HG02571 (cell line): ENCODE results near the gene CMSS1.
"Not testable (repeated sequence)": the region's sequence is repeated elsewhere in the genome, so short reads cannot be mapped to it uniquely, and the experiment has no call there.

Experiments used
- ATAC-seq: cut with Tn5 transposase; IDR thresholded peaks from one replicate; pipeline ENCODE4 v1.9.1; 2021; ENCODE audit warnings: mild to moderate bottlenecking, moderate library complexity; ENCODE audit not compliant: unreplicated experiment

The CMSS1 gene

GRCh38 chr3:100043271-100043670 lies 225.6 kb downstream of the CMSS1 start:
- no peak for ATAC-seq

GRCh38 chr3:100044369-100044768 lies 226.7 kb downstream of the CMSS1 start:
- ATAC-seq, result peak; percentile 66

GRCh38 chr3:100045696-100046095 lies 228.0 kb downstream of the CMSS1 start:
- no peak for ATAC-seq

- ATAC-seq, result no peak
Measured at GRCh38 chr3:100046986-100047385, 229.3 kb downstream of the CMSS1 start.

- peak; percentile 86 for ATAC-seq
Measured at GRCh38 chr3:100047455-100048141, 229.9 kb downstream of the CMSS1 start.

- no peak for ATAC-seq
Measured at GRCh38 chr3:100048248-100048647, 230.6 kb downstream of the CMSS1 start.

GRCh38 chr3:100051513-100051912 lies 233.9 kb downstream of the CMSS1 start:
- ATAC-seq, result not testable (repeated sequence)

- no peak for ATAC-seq
Measured at GRCh38 chr3:100053951-100054620, 236.4 kb downstream of the CMSS1 start.

- no peak for ATAC-seq
Measured at GRCh38 chr3:100057716-100058575, 240.3 kb downstream of the CMSS1 start.

GRCh38 chr3:100059472-100059871 lies 241.8 kb downstream of the CMSS1 start:
- no peak for ATAC-seq

GRCh38 chr3:100060685-100061484 lies 243.2 kb downstream of the CMSS1 start:
- no peak for ATAC-seq

GRCh38 chr3:100062665-100063064 lies 245.0 kb downstream of the CMSS1 start:
- no peak for ATAC-seq

- ATAC-seq, result no peak
Measured at GRCh38 chr3:100063929-100064461, 246.3 kb downstream of the CMSS1 start.

GRCh38 chr3:100067589-100067988 lies 249.9 kb downstream of the CMSS1 start:
- no peak for ATAC-seq

GRCh38 chr3:100068826-100069225 lies 251.2 kb downstream of the CMSS1 start:
- peak; percentile 77 for ATAC-seq

- ATAC-seq, result no peak
Measured at GRCh38 chr3:100069472-100069871, 251.8 kb downstream of the CMSS1 start.

- no peak for ATAC-seq
Measured at GRCh38 chr3:100072326-100073048, 254.8 kb downstream of the CMSS1 start.

GRCh38 chr3:100073049-100073713 lies 255.5 kb downstream of the CMSS1 start:
- ATAC-seq, result no peak

- ATAC-seq, result peak; percentile 50
Measured at GRCh38 chr3:100073714-100074307, 256.1 kb downstream of the CMSS1 start.
